HUDEP-2 (cell line): ENCODE results near the gene TPRX2.
"Not testable (repeated sequence)": the region's sequence is repeated elsewhere in the genome, so short reads cannot be mapped to it uniquely, and the experiment has no call there.

Source experiments
- DNase-seq, 76 experiments: peaks; one replicate each; lab custom pipeline; 2025; ENCODE audit not compliant: unreplicated experiment in 76 of 76; lab: John Stamatoyannopoulos, UW

TPRX2 gene, protein sequence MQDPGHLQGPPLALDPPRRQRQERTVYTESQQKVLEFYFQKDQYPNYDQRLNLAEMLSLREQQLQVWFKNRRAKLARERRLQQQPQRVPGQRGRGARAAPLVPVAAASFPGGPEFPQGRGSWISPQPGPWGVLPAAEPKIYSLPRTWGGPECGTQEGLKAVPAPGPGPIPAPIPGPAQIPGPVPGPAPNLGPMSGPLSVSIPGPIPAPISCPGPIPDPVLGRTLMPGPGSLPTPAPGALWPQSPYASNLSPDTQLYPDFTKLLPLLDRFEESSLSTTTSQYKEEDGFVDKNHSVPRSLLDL

DNA sequence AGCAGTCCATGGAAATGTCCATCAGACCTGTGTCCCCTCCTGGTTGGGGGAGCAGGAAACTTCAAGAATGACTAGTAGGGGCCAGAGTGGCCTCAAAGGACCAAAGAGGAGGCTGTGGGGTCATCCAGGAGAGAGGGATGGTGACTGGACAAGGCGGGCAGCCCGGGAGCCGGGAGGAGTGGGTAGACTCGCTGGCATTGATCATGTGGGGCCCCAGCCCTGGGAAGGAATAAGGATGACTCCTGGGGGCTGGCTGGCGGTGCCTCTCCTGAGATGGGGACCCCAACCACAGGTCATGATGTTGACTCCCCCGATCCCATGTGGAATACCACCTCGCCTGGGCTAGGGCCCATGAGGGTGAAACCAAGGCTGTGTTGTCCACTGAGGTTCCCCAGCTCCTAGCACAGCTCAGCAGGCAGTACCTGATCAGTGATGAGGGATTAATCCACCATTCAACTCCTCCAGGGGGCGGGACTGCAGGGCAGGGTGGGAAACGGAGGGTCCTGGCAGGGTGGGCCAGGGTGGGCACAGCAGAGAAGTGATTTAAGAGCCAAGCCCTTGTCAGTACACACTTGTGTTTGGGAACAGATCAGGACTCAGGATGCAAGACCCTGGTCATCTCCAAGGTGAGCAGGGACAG lies at the start of gene TPRX2:
TPRX2 (plus strand) TSS at position 590 of the 640 bp plus-strand sequence; CDS start at position 602, 12 bp downstream.
- not testable (repeated sequence) for DNase-seq

- peak in 73 of 76 experiments; percentile 17 to 93 (median 79) for DNase-seq
Measured at GRCh38 chr19:47813304-47813994, 45.6 kb upstream of the TPRX2 start.

- no peak for DNase-seq
Measured at GRCh38 chr19:47813995-47814328, 45.1 kb upstream of the TPRX2 start.

DNA sequence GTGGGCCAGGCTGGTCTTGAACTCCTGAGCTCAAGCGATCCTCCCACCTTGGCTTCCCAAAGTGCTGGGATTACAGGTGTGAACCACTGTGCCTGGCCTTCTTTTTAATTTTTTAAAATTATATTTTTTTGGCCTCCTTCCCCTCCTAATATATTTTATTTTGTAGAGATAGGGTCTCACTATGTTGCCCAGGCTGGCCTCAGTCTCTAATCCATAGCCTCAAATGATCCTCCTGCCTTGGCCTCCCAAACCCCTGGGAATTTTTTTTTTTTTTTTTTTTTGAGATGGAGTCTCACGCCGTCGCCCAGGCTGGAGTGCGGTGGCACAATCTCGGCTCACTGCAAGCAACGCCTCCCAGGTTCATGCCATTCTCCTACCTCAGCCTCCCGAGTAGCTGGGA lies 42.8 kb upstream of the TPRX2 start:
- not testable (repeated sequence) for DNase-seq

- not testable (repeated sequence) for DNase-seq
Measured at GRCh38 chr19:47818221-47818620, 40.8 kb upstream of the TPRX2 start.

DNA sequence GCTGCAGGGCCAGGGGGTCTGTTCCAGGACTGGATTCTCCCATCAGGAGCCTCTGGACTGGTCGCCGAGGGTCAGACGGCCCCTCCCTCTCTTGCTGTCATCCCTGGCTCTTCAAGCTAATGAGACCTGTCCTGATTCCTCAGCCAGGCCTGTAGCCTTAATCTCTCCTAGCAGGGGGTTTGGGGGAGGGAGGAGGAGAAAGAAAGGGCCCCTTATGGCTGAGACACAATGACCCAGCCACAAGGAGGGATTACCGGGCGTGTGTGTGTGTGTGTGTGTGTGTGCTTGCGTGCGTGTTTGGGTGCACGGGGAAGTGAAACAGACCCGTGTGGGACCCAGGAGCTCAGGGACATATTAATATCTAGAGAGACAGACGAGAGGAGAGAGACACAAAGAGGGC lies 39.2 kb upstream of the TPRX2 start:
- no peak for DNase-seq

GRCh38 chr19:47820410-47820809 lies 38.6 kb upstream of the TPRX2 start:
- DNase-seq, result no peak

GRCh38 chr19:47821460-47822020 lies 37.5 kb upstream of the TPRX2 start, which contains the start of gene CRX:
Gene CRX, plus strand, starts transcription at chr19:47821937. Its CDS starts 12,507 bp downstream, at chr19:47834444.
- no peak for DNase-seq

DNA sequence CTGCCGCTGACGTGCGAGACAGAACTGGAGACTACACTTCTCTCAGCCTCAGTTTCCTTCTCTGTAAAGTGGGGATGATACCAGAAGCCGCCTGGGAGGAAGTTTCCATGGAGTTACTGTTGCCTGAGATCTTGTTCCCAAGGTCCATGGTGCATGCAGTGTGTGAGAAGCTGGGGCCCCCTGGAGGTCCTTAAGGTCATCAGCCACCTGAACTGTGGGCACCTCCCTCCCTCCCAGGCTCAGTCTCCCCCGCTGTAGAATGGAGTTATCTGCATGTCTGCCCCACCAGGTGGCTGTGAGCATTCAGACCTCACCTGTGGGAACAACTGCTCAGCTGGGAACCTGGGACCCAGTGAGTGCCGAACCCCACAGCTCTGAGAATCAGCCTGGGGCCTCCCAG lies 34.6 kb upstream of the TPRX2 start:
- no peak for DNase-seq

DNA sequence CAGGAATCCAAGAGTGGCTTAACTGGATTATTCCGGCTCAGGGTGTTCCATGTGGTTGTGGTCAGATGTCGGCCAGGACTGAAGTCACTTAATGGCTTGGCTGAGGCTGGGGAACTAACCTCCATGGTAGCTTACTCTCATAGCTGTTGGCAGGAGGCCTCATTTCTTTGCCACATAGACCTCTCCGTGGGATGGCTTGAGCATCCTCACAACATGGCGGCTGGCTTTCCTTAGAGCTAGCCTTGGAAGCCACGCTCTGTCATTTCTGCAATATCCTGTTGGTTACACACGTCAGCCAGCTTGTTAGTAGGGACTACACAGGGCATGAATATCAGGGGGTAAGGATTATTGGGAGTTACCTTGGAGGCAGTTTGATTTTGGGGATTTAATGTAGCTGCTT lies 32.2 kb upstream of the TPRX2 start:
- no peak for DNase-seq

DNA sequence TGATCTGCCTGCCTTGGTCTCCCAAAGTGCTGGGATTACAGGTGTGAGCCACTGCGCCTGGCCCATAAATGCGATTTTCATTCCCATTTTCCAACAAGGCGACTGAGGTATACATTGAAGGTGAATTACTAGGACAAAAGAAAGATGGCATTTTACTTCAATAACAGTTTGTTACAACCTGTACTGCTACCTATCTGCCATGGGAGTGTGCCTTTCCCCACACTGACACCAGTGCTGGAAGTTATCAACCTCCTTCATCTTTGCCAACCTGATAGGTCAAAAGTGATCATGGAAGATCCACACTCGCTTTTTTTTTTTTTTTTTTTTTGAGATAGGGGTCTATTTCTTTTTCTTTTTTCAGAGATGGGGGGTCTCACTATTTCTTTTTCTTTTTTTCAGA lies 26.3 kb upstream of the TPRX2 start:
- no peak for DNase-seq

DNA sequence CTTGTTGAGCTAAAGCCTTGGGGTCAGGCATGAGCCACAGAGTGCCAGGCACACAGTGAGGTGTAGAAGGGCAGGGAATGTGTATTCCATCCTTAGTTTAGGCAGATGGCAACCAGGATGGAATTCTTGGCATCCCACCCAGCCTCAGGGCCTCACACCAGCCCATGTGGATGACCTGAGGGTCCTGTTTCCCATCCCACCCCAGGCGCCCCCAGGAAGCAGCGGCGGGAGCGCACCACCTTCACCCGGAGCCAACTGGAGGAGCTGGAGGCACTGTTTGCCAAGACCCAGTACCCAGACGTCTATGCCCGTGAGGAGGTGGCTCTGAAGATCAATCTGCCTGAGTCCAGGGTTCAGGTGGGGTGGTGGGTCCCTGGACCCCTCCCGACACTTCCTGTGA lies 23.0 kb upstream of the TPRX2 start:
- DNase-seq, result no peak

GRCh38 chr19:47839411-47839810 lies 19.6 kb upstream of the TPRX2 start:
- DNase-seq, result no peak

GRCh38 chr19:47839913-47840312 lies 19.1 kb upstream of the TPRX2 start:
- DNase-seq, result no peak

GRCh38 chr19:47842941-47843340 lies 16.1 kb upstream of the TPRX2 start:
- no peak for DNase-seq

DNA sequence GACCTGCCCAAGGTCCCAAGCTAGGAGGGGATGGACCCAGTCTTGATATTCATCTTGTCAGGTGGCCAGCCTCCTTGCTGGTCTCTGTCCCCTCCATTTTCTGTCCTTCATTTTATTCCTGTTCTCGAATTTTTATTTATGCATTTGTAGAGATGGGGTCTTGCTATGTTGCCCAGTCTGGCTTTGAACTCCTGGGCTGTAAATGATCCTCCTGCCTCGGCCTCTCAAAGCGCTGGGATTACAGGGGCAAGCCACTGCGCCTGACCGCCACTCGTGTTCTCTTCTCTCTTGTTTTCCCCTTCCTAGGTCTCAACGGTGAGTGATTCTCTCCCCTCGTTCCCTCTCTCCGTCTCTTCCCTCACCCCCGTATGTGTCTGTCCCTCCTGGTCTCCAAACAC lies 10.6 kb upstream of the TPRX2 start:
- DNase-seq, result no peak

- DNase-seq, result peak in 19 of 76 experiments; percentile 4 to 60 (median 15)
Measured at GRCh38 chr19:47848823-47849473, 10.1 kb upstream of the TPRX2 start.

- DNase-seq, result no peak
Measured at GRCh38 chr19:47853003-47853402, 6.0 kb upstream of the TPRX2 start.

GRCh38 chr19:47854459-47854858 lies 4.6 kb upstream of the TPRX2 start:
- no peak for DNase-seq

DNA sequence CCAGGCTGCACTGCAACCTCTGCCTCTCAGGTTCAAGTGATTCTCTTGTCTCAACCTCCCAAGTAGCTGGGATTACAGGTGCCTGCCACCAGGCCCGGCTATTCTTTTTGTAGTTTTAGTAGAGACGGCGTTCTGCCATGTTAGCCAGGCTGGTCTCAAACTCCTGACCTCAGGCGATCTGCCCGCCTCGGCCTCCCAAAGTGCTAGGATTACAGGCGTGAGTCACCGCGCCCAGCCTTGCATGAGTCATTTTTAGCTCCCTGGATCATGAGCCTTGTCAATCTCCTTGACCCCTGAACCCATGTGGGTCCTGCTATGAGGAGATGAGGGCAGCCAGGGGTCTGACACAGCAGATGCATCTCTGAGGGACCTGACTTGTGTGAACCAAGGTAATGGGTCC lies 804 bp upstream of the TPRX2 start:
- DNase-seq, result not testable (repeated sequence)

GRCh38 chr19:47859838-47860237 lies 803 bp downstream of the TPRX2 start:
- DNase-seq, result not testable (repeated sequence)
